HG03159 (cell line): ENCODE results near the gene DAAM1.

Experiments
- ATAC-seq: cut with Tn5 transposase; IDR thresholded peaks from one replicate; pipeline ENCODE4 v1.9.1; 2021; ENCODE audit warnings: mild to moderate bottlenecking, moderate library complexity; ENCODE audit not compliant: unreplicated experiment

DAAM1 gene

DNA sequence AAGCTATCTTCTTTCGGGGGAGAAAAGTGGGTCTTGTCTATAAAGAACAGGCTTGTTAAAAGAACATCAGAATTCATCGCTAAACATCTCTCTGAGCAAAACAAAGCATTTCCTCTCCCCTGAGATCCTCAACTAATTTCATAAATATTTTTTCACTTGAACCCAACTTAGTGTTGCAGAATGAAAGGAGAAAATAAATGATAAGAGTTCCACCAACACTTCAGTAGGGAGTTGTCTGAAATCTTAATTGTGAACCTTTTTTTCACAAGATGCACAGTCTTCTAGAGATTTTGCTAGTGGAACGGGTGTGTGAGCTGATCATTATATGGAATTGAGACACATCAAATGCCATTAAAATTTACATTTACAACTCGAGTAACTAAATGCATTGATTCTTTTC lies 1.3 kb upstream of the DAAM1 start:
- no peak for ATAC-seq

- ATAC-seq: peak; percentile 14
Observed at GRCh38 chr14:59187802-59188460, 536 bp upstream of the DAAM1 start.

- ATAC-seq: peak; percentile 30
Observed at GRCh38 chr14:59189091-59189785, 771 bp downstream of the DAAM1 start.

GRCh38 chr14:59189786-59190368 lies 1.4 kb downstream of the DAAM1 start:
- ATAC-seq: peak; percentile 48

- no peak for ATAC-seq
Observed at GRCh38 chr14:59190372-59190771, 1.9 kb downstream of the DAAM1 start.

DNA sequence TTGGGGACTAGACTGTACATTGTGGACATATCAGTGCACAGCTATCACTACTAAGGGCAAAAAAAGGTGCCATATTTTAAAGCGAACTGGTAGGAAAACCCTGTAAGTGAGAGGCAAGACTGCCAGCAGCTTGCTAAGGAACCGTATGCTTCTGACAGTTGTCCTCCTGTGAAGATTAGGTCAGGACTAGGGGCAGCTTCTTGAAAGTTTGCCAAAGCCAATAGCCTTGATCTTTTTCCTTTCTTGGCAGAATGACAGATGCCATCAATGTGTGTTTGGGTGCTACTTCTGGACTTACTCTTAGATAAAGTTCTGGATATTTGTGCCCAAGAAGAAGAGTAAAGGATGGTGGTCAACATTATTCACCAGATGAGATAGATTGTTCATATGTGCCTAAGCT lies 7.4 kb downstream of the DAAM1 start:
- no peak for ATAC-seq

DNA sequence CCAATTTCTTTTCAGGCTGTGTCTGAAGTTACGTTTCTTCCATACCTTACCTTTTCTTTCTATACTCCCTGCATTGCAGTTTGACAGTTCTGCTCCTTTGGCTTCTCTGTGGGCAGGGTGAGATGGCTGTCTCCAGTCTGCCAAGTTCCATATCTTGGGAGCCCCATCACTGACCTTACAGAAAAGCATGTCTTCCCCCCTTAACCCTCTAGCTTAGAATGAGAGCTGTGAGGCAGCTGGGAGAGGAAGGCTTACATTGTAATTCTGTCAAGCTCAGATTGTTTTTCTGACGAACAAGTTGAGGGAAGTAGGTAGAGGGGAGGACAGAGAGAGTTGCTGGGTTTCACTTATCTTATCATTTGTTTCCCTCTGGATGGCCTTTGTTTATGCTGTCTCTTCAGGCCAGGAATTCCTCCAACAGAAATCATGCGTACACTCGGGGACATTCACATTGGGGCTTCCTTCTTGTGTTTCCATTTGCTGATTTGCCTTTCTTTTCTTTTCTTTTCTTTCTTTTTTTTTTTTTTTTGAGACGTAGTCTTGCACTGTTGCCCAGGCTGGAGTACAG lies 9.3 kb downstream of the DAAM1 start:
- ATAC-seq: no peak

DNA sequence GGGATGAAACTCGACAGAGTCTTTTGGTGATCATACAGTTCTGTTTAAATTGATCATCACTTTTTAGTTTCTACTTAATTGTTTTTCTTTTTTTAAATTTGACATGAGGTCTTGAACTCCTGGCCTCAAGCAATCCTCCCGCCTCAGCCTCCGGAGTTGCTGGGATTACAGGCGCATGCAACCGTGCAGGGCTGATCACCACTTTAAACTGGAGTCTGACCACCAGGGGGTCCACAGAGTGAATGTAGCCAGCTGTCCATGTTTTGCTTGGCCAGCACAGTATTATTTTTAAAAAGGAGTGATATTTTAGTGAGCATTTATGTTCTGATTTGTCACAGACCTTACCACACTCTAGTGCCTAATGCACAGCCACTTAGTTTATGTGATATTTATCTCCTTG lies 10.7 kb downstream of the DAAM1 start:
- ATAC-seq: no peak

DNA sequence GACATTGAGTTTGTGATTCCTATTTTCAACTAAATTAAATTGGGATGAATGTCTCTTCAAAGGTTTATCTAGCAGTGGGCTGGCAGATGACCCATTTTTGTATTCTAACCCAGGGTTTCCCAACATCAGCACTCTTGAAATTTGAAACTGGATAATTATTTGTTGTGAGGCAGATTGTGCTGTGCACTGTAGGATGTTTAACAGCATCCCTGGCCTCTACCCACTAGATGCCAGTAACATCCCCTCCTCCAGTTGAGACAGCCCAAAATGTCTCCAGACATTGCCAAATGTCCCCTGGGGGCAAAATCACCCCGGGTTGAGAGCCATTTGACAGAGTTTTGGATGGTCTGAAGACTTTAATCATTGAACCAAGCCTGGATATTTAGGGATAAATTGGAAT lies 11.1 kb downstream of the DAAM1 start:
- ATAC-seq: no peak

- ATAC-seq: no peak
Observed at GRCh38 chr14:59200195-59200594, 11.7 kb downstream of the DAAM1 start.

DNA sequence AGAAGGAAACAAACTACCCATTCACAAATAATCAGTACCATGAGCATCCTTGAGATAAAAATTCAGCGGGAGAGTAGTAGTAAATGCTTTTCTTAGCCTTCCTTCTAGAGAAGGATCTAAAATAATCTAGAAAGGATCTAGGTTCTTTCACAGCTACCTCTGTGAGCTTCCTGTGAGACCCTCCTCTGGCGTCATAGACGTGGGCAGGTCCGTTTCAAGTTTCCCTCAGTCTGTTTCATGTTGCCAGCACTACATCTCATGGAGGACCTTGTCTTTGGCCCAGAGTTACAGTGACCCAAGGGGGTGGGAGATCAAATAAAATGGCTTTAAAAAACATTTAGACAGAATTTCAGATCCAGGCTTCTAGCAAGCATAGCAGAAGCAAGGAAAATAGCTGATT lies 13.6 kb downstream of the DAAM1 start:
- no peak for ATAC-seq

DNA sequence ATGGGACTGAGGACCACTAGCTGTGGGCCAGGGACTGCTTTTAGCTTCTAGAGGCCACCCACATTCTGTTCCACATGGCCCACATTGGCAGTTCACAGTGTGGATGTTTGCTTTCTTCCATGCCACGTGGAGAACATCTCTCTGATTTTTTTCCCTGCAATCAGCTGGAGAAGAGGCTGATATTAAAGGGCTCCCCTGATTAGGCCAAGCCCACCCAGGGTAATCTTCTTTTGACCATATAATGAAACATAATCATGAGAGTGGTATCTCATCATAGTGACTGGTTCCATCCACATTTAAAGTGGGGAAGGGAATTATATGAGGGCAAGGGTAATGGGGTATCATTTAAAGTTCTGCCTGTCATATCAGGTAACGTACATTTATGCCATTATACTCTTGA lies 15.8 kb downstream of the DAAM1 start:
- ATAC-seq: no peak

- no peak for ATAC-seq
Observed at GRCh38 chr14:59206892-59207291, 18.4 kb downstream of the DAAM1 start.

DNA sequence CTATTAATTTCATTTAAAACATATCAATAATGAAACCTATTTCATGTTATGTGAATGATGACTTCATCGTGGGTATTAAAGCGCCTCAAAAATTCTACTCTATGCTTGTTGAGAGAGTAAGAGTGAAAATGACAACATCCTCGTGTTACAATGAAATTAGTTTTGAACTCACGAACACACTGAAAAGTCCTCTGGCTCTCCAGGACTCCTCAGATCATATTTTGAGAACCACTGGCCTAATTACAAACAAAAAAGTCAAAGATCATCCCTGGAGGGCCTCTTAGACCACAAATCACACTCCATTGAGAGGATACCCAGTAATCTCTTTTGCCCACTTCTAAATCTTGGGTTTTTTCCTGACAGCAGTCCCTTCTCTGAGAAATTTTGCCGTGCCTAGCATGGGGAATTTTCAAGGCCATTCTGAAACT lies 19.1 kb downstream of the DAAM1 start:
- no peak for ATAC-seq

GRCh38 chr14:59208224-59208814 lies 19.9 kb downstream of the DAAM1 start:
- ATAC-seq: no peak

DNA sequence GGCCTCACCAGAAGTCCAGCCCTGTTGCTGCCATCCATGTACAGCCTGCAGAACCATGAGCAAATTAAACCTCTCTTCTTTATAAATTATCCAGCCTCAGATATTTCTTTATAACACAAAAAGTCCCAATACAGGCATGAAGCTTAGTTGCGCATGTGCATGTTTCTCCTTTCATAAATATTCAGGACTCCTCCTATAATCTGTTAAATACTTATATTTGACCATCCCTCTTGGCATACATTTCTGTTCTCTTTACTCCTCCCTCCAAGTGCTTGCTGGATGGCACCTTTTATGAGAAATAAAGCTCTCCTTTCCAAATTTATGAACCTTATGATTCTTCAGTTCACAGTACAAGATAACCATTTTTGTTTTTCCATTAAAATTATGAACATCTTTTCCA lies 20.5 kb downstream of the DAAM1 start:
- ATAC-seq: no peak

GRCh38 chr14:59210621-59211020 lies 22.2 kb downstream of the DAAM1 start:
- ATAC-seq: no peak

GRCh38 chr14:59213368-59214315 lies 25.2 kb downstream of the DAAM1 start:
- no peak for ATAC-seq

DNA sequence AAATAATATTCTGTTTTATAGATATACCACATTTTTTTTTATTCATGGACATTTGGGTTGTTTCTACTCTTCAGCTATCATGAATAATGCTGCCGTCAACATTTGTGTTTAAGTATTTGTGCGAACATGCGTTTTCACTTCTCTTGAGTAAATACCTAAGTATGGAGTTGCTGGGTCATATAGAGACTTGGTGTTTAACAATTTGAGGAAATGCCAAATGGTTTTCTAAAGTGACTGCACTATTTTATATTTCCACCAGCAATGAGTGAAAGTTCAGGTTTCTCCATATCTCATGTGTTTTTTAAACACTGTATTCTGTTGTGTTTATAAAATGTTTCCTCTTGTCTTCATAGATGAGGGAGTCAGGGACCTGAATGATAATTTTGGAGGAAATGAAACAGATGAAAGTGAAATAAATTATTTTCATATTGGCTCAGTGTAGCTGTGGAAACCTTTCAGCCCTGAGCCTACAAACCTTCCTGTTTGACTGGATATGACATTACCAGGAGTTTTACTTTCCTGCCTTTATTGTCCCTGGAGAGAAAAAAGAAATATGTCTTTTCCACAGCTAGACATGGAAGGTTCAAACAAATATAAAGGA lies 26.3 kb downstream of the DAAM1 start:
- ATAC-seq: peak; percentile 73

GRCh38 chr14:59215322-59215721 lies 26.9 kb downstream of the DAAM1 start:
- no peak for ATAC-seq
